ENCODE results near the gene TLE1.

The TLE1 gene

GRCh38 chr9:81682177-81682576 lies 7.2 kb downstream of the TLE1 start:
- DNase-seq (ENCODE audit: low spot score) = no peak
- no peak overlapping the region for H3K27ac ChIP-seq (ENCODE audit: poor library complexity, severe bottlenecking)
- H3K4me3 ChIP-seq (ENCODE audit: severe bottlenecking) = no peak overlapping the region
- no peaks in the 10 kb centered on the region for H3K27me3 ChIP-seq (ENCODE audit: insufficient read depth, poor library complexity, severe bottlenecking)
- no peak for TF ChIP-seq CTCF (IDR thresholded peaks at IDR 0.05; ENCODE audit: poor library complexity, severe bottlenecking)
- H3K9me3 ChIP-seq (ENCODE audit: severe bottlenecking) = no peaks in the 10 kb centered on the region
- no peak for ATAC-seq (ENCODE audit: low read depth)
- peaks cover 15% of the 10 kb centered on the region for H3K4me1 ChIP-seq (ENCODE audit: insufficient read depth, poor library complexity, severe bottlenecking)
- H3K36me3 ChIP-seq (ENCODE audit: low read depth) = peaks cover 62% of the 10 kb centered on the region

GRCh38 chr9:81680506-81680905 lies 8.8 kb downstream of the TLE1 start:
- Histone ChIP-seq H3K27ac (ENCODE audit: poor library complexity, severe bottlenecking) (no peak overlapping the region), H3K4me1 (ENCODE audit: insufficient read depth, poor library complexity, severe bottlenecking) (peaks cover 6% of the 10 kb centered on the region), H3K27me3 (ENCODE audit: insufficient read depth, poor library complexity, severe bottlenecking) (no peaks in the 10 kb centered on the region), H3K4me3 (ENCODE audit: severe bottlenecking) (no peak overlapping the region), H3K9me3 (ENCODE audit: severe bottlenecking) (no peaks in the 10 kb centered on the region), H3K36me3 (ENCODE audit: low read depth) (peaks cover 64% of the 10 kb centered on the region)
- TF ChIP-seq CTCF (IDR thresholded peaks at IDR 0.05; ENCODE audit: poor library complexity, severe bottlenecking) = no peak
- ATAC-seq (ENCODE audit: low read depth) (no peak), DNase-seq (ENCODE audit: low spot score) (no peak)

- DNase-seq (ENCODE audit: low spot score) = no peak
- H3K36me3 ChIP-seq (ENCODE audit: low read depth) = peaks cover 59% of the 10 kb centered on the region
- no peak for TF ChIP-seq CTCF (IDR thresholded peaks at IDR 0.05; ENCODE audit: poor library complexity, severe bottlenecking)
- H3K4me3 ChIP-seq (ENCODE audit: severe bottlenecking) = no peak overlapping the region
- no peaks in the 10 kb centered on the region for H3K27me3 ChIP-seq (ENCODE audit: insufficient read depth, poor library complexity, severe bottlenecking)
- no peaks in the 10 kb centered on the region for H3K9me3 ChIP-seq (ENCODE audit: severe bottlenecking)
- no peak for ATAC-seq (ENCODE audit: low read depth)
- H3K4me1 ChIP-seq (ENCODE audit: insufficient read depth, poor library complexity, severe bottlenecking) = peaks cover 3% of the 10 kb centered on the region
- no peak overlapping the region for H3K27ac ChIP-seq (ENCODE audit: poor library complexity, severe bottlenecking)
Measured at GRCh38 chr9:81680006-81680405, 9.3 kb downstream of the TLE1 start.

GRCh38 chr9:81678088-81678487 lies 11.3 kb downstream of the TLE1 start:
- Histone ChIP-seq H3K27ac (ENCODE audit: poor library complexity, severe bottlenecking) (no peak overlapping the region), H3K27me3 (ENCODE audit: insufficient read depth, poor library complexity, severe bottlenecking) (no peaks in the 10 kb centered on the region), H3K9me3 (ENCODE audit: severe bottlenecking) (no peaks in the 10 kb centered on the region), H3K4me1 (ENCODE audit: insufficient read depth, poor library complexity, severe bottlenecking) (peaks cover 3% of the 10 kb centered on the region), H3K4me3 (ENCODE audit: severe bottlenecking) (no peak overlapping the region), H3K36me3 (ENCODE audit: low read depth) (peaks cover 45% of the 10 kb centered on the region)
- ATAC-seq (ENCODE audit: low read depth) (no peak), DNase-seq (ENCODE audit: low spot score) (no peak)
- TF ChIP-seq CTCF (IDR thresholded peaks at IDR 0.05; ENCODE audit: poor library complexity, severe bottlenecking) = no peak

GRCh38 chr9:81676395-81676794 lies 13.0 kb downstream of the TLE1 start:
- no peak for ATAC-seq (ENCODE audit: low read depth)
- H3K27me3 ChIP-seq (ENCODE audit: insufficient read depth, poor library complexity, severe bottlenecking) = no peaks in the 10 kb centered on the region
- H3K36me3 ChIP-seq (ENCODE audit: low read depth) = peaks cover 46% of the 10 kb centered on the region
- H3K4me1 ChIP-seq (ENCODE audit: insufficient read depth, poor library complexity, severe bottlenecking) = peaks cover 3% of the 10 kb centered on the region
- no peaks in the 10 kb centered on the region for H3K9me3 ChIP-seq (ENCODE audit: severe bottlenecking)
- DNase-seq (ENCODE audit: low spot score) = no peak
- no peak overlapping the region for H3K27ac ChIP-seq (ENCODE audit: poor library complexity, severe bottlenecking)
- no peak overlapping the region for H3K4me3 ChIP-seq (ENCODE audit: severe bottlenecking)
- TF ChIP-seq CTCF (IDR thresholded peaks at IDR 0.05; ENCODE audit: poor library complexity, severe bottlenecking) = no peak
